ENCODE data around the gene SOX5. TPM values are rescaled to one million over a fixed set of nuclear protein-coding genes. Genes with fewer than 3 reads are reported as not detected.

The SOX5 gene
- total and polyA plus RNA-seq, 8 donors = 10.0 to 39.9 (median 33.0) TPM

- H3K27me3 ChIP-seq = no peaks in the 10 kb centered on the region
- intact Hi-C loops (cut with DNase I) = no loop called here
Observed at GRCh38 chr12:23703051-23703450, 246.4 kb downstream of the SOX5 start.

GRCh38 chr12:23699031-23699430 is 250.4 kb downstream of the SOX5 start:
- Histone ChIP-seq H3K9me3 (peaks cover 0 to 5% of the 10 kb centered on the region in 2 donors), H3K4me1 (no peaks in the 10 kb centered on the region), H3K4me3 (no peak overlapping the region), H3K27ac (no peak overlapping the region), H3K36me3 (no peaks in the 10 kb centered on the region), H3K27me3 (no peaks in the 10 kb centered on the region)
- DNase-seq = no peak
- no peak for TF ChIP-seq CTCF (IDR thresholded peaks at IDR 0.05)
- intact Hi-C loops (cut with DNase I) = no loop called here
- ATAC-seq = no peak

More at GRCh38 chr12:23703051-23703450, 246.4 kb downstream of the SOX5 start:
- no peak for TF ChIP-seq CTCF (IDR thresholded peaks at IDR 0.05)
- Histone ChIP-seq H3K9me3 (no peaks in the 10 kb centered on the region), H3K36me3 (no peaks in the 10 kb centered on the region), H3K4me3 (no peak overlapping the region), H3K4me1 (no peaks in the 10 kb centered on the region), H3K27ac (no peak overlapping the region)
- ATAC-seq = no peak
- no peak for DNase-seq

- H3K9me3 ChIP-seq = peaks cover 0 to 5% of the 10 kb centered on the region in 2 donors
- no peak for DNase-seq
- no peak for ATAC-seq
- no peak overlapping the region for H3K4me3 ChIP-seq
- TF ChIP-seq CTCF (IDR thresholded peaks at IDR 0.05) = no peak
- no peaks in the 10 kb centered on the region for H3K27me3 ChIP-seq
- H3K36me3 ChIP-seq = no peaks in the 10 kb centered on the region
- no peak overlapping the region for H3K27ac ChIP-seq
- intact Hi-C loops (cut with DNase I) = no loop called here
- H3K4me1 ChIP-seq = no peaks in the 10 kb centered on the region
Observed at GRCh38 chr12:23694920-23695319, 254.6 kb downstream of the SOX5 start.

- H3K27ac ChIP-seq = no peak overlapping the region
Observed at GRCh38 chr12:23694307-23694706, 255.2 kb downstream of the SOX5 start.

GRCh38 chr12:23687947-23688346 is 261.5 kb downstream of the SOX5 start:
- no peak for TF ChIP-seq CTCF (IDR thresholded peaks at IDR 0.05)
- no peaks in the 10 kb centered on the region for H3K36me3 ChIP-seq
- intact Hi-C loops (cut with DNase I) = no loop called here
- ATAC-seq = no peak
- H3K27ac ChIP-seq = no peak overlapping the region
- no peaks in the 10 kb centered on the region for H3K27me3 ChIP-seq
- no peak overlapping the region for H3K4me3 ChIP-seq
- H3K4me1 ChIP-seq = no peaks in the 10 kb centered on the region
- no peaks in the 10 kb centered on the region for H3K9me3 ChIP-seq
- DNase-seq = no peak

More at GRCh38 chr12:23694307-23694706, 255.2 kb downstream of the SOX5 start:
- intact Hi-C loops (cut with DNase I) = no loop called here
- H3K36me3 ChIP-seq = no peaks in the 10 kb centered on the region
- peaks cover 0 to 5% of the 10 kb centered on the region in 2 donors for H3K9me3 ChIP-seq
- no peak overlapping the region for H3K4me3 ChIP-seq
- no peaks in the 10 kb centered on the region for H3K27me3 ChIP-seq
- H3K4me1 ChIP-seq = no peaks in the 10 kb centered on the region
- DNase-seq (no peak), ATAC-seq (no peak)
- TF ChIP-seq CTCF (IDR thresholded peaks at IDR 0.05) = no peak

All from left lung (tissue), 10 donors.